HG03103 (cell line): ENCODE data around the gene TULP1.

ENCODE experiments used
- ATAC-seq: cut with Tn5 transposase; IDR thresholded peaks from one replicate; pipeline ENCODE4 v1.9.1; 2021; ENCODE audit warnings: low read depth; ENCODE audit not compliant: unreplicated experiment

The TULP1 gene

DNA sequence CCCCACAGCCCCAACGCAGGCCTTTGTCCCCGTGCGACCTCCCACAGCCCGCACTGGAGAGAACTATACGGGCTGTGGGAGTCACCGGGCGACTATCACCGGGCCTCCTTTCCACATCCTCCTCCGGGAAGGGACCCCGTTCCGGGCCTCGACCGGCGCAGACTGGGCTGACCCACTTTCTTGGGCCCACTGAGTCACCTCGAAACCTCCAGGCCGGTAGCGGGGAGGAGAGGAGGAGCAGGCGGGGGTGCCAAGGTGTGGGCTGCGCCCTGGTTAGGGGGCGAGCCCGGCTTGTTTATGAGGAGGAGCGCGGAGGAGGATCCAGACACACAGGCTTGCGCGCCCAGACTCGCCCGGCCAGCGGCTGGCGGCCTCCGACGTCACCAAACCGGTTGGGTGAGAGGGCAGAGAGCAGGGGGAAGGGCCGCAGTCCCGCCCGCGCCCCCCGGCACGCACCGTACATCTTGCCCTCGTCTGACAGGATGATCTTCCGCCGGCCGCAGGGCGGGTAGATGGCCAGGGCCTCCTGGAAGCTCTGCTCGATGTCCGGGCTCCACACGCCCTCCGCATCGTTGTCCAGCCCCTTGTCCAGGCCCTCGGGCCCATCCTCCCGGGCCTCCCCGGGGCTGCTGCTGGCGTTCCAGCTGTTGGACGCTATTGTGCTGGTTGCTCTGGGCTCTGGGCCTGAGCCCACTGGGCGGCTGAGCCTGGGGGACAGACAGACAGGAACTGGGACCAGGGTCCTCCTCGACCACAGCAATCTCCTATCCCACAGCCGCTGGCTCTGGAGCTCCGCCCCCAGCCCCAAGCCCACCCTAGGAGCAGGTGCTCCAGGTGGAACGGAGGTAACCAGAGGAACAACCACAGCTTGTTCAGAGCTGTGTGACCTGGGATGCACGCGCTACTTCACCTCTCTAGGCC lies 26.4 kb downstream of the TULP1 start:
- ATAC-seq, result no peak

- ATAC-seq, result no peak
These were observed 27.3 kb downstream of the TULP1 start for GRCh38 chr6:35485402-35485877.

DNA sequence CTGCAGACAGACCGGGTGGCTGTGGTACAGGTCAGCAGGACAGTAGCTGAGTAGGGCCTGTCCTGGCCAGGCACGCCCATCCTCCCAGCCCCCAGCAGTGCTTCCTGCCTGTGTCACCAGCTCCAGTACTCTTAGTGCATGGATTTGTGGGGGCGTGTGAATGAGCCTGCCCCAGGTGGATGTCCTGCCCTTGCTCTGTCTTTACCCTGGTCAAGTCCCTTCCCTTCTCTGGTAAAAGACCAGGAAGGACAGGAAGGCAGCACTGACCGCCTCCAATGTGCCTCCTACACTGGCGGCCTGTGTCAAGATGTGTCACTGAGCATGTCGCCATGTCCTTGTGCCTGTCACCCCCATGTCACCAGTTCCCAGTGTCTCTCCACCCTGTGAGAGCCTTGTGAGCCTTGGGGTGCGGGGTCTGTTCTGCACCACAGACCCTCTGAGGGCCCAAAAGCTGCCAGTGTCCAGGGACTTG lies 27.7 kb downstream of the TULP1 start:
- no peak for ATAC-seq

DNA sequence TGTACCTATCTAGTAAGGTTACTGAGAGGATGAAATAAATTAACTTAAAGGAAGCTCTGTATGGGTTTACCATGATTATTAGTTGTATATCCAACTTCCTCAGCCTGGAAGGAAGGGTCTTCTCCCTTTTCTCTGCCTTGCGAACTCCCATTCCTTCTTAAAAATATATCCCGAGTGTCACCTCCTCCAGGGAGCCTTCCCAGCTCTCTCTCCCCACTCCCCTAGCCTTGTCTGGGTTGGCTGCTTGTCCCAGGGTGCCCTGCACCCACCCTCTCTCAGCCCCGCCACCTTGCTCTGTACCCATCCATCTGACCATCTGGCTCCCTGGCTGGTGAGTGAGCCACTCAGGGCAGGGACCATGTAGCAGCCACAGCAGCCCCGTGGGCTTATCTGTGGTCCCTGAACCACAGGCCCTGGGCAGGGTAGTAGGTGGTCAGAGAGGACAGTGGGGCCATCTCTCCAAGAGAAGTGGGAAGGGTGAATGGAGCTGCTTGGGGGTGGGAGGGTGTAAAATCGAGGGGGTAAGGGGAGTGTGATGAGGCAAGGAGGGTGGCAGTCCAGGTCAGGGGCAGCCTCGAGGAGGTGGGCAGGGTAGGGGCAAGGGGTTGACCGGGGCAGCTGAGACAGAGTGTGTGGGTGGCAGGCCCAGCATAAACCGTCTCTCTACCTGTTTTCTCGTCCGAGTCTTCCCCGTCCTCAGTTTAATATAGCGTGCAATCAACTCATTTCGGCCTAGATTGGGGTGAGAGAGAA lies 28.6 kb downstream of the TULP1 start:
- ATAC-seq, result no peak

- no peak for ATAC-seq
These were observed 29.2 kb downstream of the TULP1 start for GRCh38 chr6:35483490-35483889.

- ATAC-seq, result no peak
These were observed 29.6 kb downstream of the TULP1 start for GRCh38 chr6:35483062-35483461.

GRCh38 chr6:35481226-35481625 lies 31.5 kb downstream of the TULP1 start:
- no peak for ATAC-seq

DNA sequence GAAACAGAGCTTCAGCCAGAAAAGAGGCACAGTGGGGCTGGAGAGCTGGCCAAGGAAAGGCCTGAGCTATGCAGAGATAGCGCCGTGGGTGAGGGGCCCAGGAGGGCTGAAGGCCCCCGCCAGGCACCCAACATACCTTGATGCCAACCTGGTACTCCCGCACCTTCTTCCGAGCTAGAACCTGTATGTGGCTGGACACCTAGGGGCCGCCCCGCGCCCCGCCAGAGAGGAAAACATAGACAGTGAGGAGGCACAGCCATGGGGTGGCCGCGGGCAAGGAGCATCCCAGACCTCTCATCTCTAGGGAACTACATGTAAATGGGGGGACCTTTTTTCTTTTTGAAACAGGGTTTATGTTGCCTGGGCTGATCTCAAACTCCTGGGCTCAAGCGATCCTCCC lies 32.5 kb downstream of the TULP1 start:
- no peak for ATAC-seq

GRCh38 chr6:35478259-35478658 lies 34.4 kb downstream of the TULP1 start:
- no peak for ATAC-seq

GRCh38 chr6:35477551-35478179 lies 35.0 kb downstream of the TULP1 start:
- ATAC-seq, result no peak

DNA sequence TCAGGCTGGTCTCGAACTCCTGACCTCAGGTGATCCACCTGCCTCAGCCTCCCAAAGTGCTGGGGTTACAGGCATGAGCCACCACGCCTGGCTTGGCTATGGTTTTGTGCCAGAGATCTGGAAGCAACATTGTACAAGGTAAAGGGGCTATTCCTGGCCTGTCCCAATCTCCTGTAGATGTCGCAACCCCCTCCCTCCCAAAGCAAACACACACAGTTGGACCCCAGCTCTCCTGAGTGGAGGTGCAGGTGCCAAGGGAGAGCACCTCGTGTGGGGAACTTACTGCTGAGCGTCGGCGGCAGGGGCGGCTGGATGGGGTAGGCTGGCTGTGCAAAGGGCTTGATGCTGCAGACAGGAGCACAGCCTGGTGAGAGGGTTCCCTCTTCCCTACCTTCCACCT lies 35.7 kb downstream of the TULP1 start:
- ATAC-seq, result no peak

GRCh38 chr6:35476004-35476403 lies 36.7 kb downstream of the TULP1 start:
- ATAC-seq, result no peak

- no peak for ATAC-seq
These were observed 37.1 kb downstream of the TULP1 start for GRCh38 chr6:35475573-35475972.

GRCh38 chr6:35474942-35475570 lies 37.6 kb downstream of the TULP1 start:
- ATAC-seq, result no peak

DNA sequence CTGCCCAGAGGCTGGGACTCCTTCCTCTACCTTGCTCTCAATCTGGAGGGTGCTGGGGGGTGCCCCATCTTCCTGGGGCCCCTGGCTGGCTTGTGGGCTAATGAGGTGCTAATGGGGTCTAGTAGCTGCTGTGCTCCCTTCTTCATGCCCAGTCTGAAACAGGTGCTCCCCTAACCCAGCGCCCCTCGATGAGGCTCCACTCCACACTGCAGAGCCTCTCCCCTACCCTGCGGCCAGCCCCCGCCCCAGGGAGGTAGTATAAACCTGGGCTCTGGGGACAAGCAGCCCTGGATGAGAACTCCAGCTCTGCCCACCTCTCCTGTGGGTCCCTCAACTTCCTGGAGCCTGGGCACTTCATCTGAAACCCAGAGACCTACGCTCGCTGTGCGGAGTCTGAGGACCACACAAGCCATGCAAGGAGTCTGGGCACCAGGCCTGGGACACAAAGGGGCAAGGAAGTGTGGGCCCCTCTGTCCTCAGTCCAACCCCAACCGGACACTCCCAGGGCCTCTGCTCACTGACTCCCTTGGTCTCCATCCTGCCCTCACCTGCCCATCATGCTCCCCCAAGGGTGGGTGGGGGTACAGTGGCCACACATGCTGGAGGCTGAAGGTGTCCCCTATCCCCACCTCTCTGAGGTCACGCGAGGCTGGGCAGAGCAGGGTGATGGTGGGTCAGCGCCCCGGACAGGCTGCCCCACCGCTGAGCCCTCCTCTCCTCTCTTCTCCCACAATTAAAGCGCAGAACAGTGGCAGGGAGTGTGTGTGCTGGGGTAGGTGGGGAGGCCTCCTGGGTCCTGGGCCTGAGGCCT lies 38.4 kb downstream of the TULP1 start:
- no peak for ATAC-seq

GRCh38 chr6:35473850-35474130 lies 38.9 kb downstream of the TULP1 start:
- no peak for ATAC-seq

- ATAC-seq, result no peak
These were observed 39.4 kb downstream of the TULP1 start for GRCh38 chr6:35473075-35473849.

DNA sequence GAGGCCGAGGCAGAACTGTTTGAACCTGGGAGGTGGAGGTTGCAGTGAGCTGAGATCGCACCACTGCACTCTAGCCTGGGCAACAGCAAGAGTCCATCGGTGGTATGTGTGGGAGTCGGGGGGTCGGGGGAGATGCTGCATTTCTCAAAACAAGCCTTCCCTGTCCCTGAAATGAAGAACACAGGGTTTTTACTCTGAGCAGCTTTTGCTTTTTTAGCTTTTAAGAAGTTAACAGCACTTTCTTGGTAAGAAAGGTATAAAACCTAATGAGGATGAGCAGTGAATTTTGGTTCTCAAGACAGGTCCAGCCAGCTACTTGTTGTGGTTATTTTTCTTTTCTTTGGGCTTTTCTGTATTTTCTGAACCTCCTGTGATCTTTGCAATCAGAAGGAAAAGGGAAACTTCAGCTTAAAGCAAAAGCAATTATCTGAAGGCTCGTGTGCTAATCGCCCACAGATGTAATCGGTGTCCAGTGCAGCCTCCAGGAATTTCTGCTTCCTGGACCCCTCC lies 40.8 kb downstream of the TULP1 start:
- ATAC-seq, result no peak

DNA sequence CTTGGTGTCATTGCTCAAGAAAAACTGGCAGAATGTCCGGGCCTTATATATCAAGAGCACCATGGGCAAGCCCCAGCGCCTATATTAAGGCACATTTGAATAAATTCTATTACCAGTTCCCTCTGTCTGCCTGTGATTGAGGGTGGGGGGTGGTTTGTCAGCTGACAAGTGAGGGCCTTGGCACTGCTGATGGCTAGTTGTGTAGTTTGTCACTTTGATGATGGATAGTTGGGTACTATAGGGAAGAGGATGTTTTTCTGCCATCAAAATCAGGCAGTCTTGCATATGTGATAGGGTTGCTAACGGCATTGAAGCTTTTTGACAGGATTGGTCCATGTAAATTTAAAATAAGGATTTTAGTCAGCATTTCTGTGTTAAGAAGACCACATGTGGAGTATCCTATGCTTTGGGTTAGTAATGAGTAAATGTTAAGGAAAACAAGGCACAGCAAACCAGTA lies 42.0 kb downstream of the TULP1 start:
- no peak for ATAC-seq
